Uterus (tissue), 2 donors: ENCODE results near the gene ALLC.

Source experiments
- POLR2A ChIP-seq, 2 donors: fragments of 450-650 bp; IDR thresholded peaks; one replicate each; pipeline ENCODE4 v1.6.1; 2016; ENCODE audit warnings: antibody characterized with exemption in 2 of 2, mild to moderate bottlenecking in 1 of 2, moderate library complexity in 1 of 2
- TF ChIP-seq, protein P1 (sequence below), 4 experiments: fragments of 200-600 bp in 2 of 4; fragments of 450-650 bp in 2 of 4; sonication (generic) in 2 of 4; IDR thresholded peaks; one replicate each; pipeline ENCODE4 v1.5.1; 2016 to 2019; ENCODE audit warnings: antibody characterized with exemption in 4 of 4, mild to moderate bottlenecking in 2 of 4, moderate library complexity in 1 of 4

DNA sequence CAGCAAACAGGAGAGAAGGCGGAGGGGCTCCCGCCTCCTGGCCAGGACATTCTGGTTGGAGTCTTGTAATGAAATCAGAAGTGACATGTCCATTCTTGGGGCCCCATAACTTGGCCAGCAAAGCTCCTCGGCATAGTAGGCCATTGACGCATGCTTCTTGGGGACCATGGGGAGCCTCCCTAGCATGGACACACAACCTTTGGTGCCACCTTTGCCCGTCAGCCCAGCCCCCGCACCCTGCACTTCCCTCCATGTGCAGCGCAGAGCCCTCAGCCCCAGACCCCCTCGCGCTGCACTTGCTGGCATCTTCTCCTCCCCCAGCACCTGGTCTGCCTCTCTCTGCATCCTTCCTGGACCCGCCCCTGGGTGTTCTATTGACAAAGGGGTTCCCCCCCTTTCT is 68.5 kb downstream of the ALLC start:
- TF ChIP-seq, protein P1, sequence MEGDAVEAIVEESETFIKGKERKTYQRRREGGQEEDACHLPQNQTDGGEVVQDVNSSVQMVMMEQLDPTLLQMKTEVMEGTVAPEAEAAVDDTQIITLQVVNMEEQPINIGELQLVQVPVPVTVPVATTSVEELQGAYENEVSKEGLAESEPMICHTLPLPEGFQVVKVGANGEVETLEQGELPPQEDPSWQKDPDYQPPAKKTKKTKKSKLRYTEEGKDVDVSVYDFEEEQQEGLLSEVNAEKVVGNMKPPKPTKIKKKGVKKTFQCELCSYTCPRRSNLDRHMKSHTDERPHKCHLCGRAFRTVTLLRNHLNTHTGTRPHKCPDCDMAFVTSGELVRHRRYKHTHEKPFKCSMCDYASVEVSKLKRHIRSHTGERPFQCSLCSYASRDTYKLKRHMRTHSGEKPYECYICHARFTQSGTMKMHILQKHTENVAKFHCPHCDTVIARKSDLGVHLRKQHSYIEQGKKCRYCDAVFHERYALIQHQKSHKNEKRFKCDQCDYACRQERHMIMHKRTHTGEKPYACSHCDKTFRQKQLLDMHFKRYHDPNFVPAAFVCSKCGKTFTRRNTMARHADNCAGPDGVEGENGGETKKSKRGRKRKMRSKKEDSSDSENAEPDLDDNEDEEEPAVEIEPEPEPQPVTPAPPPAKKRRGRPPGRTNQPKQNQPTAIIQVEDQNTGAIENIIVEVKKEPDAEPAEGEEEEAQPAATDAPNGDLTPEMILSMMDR (IDR thresholded peaks at IDR 0.05): no peak
- TF ChIP-seq POLR2A (IDR thresholded peaks at IDR 0.05): no peak
